Endometrial microvascular endothelial cells (primary cell): ENCODE data around the gene PRKAG2. TPM values are rescaled to one million over a fixed set of nuclear protein-coding genes. Genes with fewer than 3 reads are reported as not detected.

Experiments
- in situ Hi-C: cut with HindIII; loops from 2 replicates; pipeline ENCODE4 v1.10.0; 2017; ENCODE audit warnings: low sequenced_read_pairs, low pct_unique_long_range_greater_than_20kb; ENCODE audit errors: inconsistent ontology term
- total RNA-seq: library from RNA; depleted of rRNA; stranded (reverse); fragments of >200 nt; gene quantifications from one replicate; pipeline ENCODE4 v1.2.3, GENCODE V29; 2015; ENCODE audit errors: inconsistent ontology term

PRKAG2 gene
- total RNA-seq, 1 donor from 2014 or later, result 67.1 TPM

GRCh38 chr7:151721694-151722093 is 155.2 kb downstream of the PRKAG2 start:
- in situ Hi-C loops, result no loop called here

DNA sequence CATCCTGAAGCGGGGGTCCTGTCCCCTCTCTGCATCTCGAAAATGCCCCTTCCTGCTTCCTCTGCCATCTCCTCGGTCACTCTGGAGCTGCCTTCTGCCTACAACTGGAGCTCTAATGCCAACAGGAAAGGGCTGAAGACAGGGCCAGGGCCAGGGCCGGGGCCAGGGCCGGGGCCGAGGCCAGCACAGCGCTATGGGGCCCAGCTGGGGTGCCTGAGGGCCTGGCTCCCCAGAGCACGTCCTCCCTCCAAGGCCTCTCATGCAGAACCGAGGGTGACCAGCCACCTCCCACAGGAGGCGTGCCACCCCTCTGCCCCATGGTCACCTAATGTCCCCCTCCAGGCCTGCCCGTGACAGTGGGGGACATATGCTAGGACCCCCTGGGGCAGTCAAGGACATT is 155.7 kb downstream of the PRKAG2 start:
- in situ Hi-C loops, result no loop called here

DNA sequence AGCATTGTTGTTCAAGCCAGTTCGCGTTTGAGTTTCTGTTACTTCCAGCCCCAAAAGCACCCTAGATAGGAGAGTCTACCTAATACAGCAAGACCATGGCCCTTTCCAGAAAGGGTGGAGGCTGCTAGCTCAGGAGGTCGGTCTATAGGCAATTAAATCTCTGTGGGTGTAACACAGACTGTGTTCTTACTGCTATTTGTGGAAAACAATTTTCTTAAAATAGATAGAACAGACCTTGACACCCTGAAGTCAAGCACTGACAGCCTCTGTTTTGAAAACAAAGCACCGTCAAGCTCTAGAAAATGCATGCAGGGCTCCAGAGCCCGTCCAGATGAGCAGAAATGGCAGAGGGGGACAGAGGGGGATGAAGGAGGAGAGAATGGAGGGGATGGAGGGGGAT is 156.6 kb downstream of the PRKAG2 start:
- in situ Hi-C loops, result no loop called here

GRCh38 chr7:151719897-151720242 is 157.0 kb downstream of the PRKAG2 start:
- in situ Hi-C loops, result no loop called here

DNA sequence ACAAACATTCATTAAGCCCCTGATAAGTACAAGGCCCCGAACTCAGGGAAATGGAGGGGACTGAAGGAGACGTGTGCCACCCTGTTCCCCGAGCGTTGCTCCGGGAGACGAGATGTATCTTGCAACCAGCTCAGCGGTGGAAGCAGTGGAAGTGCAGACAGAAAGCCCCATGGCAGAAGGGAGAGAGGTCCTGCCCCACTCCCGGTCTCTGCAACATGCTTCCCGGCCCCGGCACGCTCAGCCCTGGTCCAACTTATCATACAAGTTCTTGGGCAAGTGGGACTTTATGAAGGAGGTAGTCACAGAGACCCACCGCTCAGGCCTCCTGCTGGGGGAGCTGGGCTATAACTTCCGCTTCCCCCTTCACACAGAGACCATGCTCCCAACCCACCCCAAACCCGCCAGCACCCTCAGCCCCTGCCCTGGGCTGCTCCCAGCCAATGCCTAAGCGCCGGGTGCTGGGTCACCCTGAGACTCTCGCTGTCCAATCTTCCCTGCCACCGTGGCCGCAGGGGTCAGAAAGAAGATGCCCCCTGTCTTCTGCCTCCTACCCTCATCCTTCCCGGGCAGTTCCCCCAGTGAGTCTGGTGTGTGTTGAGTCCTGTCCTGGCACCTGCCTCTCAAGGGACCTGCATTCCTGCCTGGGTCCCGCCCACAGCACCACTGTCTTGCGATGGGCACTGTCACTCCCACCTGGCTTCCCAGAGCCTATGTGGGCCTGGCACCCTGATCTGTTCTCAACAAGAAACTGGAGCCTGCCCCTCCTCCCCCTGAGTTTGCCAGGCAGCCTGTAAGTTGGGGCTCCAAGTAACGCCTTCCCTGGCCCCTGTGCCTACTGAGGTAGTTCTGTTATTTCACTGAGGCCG is 157.7 kb downstream of the PRKAG2 start:
- in situ Hi-C loops, result no loop called here

DNA sequence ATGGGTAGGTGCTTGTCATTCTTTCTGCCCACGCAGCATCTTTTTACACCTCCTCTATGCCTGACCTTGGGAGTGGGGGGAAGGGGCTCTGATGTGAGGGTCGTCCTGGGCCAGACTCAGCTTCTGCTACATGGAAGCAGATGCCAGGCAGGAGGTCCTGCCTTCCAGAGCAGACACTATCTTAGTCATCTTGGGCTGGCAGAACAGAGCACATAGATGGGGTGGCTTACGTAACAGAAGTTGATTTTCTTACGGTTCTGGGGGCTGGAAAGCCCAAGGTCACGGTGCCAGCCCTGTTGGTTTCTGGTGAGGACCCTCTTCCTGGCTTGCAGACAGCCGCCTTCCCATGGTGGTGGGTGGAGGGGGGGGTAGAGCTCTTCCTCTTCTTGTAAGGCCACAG is 159.0 kb downstream of the PRKAG2 start:
- in situ Hi-C loops, result no loop called here

GRCh38 chr7:151717415-151717814 is 159.5 kb downstream of the PRKAG2 start:
- in situ Hi-C loops, result no loop called here

GRCh38 chr7:151716323-151716722 is 160.6 kb downstream of the PRKAG2 start:
- in situ Hi-C loops, result no loop called here

- in situ Hi-C loops, result no loop called here
Observed at GRCh38 chr7:151715666-151716315, 161.1 kb downstream of the PRKAG2 start.

DNA sequence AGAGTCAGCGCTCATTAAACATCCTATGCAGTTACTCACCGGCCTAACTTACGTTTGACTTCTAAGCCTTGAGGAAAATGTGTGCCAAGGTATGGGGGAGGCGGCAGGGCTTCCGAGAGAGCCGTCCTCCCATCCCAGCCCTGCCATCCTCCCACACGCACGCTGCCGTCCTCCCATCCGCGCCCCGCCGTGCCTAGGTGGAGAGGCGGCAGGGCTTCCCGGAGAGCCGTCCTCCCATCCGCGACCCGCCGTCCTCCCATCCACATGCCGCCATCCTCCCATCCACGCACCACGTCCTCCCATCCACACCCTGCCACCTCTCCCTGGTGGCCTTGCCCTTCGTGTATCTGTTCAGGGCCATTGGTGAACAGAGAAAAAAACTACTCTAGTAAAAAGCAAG is 162.7 kb downstream of the PRKAG2 start:
- in situ Hi-C loops, result no loop called here

DNA sequence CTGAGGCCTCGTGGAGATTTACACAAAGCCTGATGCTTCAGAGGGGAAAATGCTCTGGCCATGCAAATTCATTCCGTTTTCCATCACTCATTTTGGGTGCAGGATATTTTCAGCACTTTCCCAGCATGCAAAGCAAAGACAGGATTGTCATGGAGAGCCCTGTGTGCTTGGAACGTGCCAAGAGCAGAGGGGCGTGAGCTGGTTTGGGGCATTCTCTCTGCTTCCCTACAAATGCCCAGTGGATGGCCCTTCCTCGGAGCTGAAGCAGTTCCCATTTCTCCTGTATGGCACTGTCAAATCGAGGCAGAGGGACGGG is 164.1 kb downstream of the PRKAG2 start:
- in situ Hi-C loops, result no loop called here

DNA sequence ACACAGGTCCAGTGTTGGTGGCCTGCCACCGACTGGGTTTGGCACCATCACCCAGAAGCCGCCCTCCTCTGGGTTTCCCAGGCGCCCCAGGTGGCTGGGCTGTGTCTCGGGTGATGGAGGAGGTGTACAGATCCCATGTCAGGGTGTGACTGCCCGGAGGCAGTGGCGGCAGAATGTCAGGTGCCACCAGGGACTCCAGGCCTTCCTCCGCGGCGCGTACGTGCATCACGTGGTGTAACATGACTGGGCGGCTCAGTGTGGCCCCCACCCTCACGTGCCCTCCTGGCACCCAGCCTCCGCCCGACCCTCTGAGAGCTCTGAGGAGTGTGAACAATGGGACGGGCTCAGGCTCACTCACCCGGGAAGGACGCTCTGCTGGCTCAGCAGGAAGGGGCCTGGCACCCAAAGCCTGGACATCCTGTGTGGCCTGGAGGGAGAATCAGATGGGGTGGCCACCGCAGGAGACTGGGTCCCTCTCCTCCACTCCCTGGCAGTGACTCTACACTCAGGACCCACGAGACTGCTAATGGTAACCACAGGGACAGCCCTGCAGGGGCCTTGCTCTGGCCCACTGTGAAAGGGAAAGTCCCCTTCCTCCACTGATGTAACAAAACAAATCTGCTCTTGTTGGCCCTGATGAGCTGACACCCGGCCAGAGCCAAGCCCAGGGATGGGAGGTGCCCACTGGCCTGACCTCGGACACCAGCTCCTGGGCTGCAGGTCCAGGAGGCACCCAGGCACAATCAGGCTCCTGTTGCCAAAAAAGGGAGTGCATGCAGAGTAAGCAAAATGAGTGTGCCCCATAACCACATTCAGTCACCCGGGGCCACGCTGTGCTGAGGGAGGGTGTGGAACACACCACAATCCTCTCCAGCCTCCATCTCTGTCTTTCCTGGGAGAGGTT is 164.8 kb downstream of the PRKAG2 start:
- in situ Hi-C loops, result no loop called here

GRCh38 chr7:151711435-151711872 is 165.5 kb downstream of the PRKAG2 start:
- in situ Hi-C loops, result no loop called here

DNA sequence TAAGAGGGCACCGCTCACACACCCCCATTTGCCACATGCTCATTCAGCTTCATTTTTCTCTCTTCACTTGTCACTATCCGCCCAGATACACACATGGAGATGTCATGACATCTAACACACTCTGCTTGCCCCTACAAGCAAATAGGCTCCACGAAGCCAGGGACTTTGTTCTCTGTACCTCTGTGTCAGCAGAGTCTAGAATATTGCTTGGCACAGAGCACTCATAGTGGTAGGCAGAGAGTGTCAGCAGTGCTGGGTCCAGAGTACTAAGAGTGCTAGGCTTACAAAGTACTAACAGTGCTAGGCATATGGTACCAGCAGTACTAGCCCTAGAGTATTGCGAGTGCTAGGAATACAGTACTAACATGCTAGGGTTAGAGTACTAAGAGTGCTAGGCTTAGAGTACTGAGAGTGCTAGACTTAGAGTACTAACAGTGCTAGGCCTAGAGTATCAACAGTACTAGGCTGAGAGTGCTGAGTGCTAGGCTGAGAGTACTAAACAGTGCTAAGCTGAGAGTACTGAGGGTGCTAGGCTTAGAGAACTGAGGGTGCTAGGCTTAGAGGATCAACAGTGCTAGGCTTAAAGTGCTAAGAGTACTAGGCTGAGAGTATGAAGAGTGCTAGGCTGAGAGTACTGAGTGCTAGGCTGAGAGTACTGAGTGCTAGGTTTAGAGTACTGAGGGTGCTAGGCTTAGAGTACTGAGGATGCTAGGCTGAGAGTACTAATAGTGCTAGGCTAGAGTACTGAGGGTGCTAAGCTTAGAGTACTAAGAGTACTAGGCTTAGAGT is 166.1 kb downstream of the PRKAG2 start:
- in situ Hi-C loops, result no loop called here

DNA sequence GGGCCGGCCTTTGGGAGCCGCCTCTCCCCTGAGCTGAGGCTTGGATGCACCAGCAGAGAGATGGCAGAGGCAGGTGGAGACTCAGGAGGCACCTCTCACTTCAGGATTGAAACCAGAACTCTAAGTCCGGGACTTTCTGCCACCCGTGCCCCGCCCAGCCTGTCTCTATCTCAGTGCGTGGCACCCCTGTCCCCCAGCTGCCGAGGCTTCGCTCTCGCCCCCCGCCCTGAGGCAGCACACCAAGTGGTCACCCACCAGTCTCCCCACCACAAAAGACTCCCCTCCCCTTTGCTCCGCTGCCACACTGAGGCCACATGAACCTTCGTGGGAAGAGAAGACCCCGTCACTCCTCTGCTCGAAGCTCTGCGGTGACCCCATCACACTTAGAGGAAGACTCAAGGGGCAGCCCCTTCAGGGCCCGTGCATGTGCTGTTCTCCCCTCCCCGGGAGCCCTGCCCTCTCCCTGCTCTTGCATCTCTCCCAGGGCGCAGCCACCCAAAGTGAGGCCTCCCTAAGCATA is 166.7 kb downstream of the PRKAG2 start:
- in situ Hi-C loops, result no loop called here

DNA sequence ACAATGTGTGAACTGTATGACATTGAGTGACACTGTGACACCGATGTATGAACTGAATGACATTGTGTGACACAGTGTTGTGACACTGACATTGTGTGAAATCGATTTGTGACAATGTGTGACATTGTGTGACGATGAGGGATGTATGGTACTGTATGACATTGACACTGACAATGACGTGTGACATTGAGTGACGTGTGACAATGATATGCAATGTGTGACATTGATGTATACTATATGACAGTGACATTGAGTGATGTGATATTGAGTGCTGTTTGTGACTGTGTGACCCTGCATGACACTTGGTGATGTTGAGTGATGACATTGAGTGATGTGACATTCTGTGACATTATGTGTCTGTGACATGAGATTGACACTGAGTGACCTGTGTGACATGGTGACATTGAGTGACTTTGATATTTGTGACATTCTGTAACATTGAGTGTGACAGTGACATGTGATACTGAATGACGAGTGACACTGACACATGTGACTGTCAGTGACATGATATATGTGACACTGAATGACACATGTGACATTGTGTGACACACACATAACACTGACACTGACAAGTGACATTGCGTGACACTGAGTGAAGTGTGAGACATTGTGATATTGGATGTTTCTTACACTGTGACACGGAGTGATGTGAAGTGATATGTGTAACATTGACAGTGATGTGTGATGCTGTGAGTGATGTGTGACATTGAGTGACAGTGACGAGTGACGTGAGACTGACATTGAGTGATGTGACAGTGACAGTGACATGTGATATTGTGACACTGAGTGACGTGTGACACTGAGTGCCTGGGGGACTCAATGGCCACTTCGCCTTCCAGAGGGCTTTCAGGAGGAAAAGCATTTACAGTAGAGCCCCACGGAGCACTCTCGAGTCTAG is 167.5 kb downstream of the PRKAG2 start:
- in situ Hi-C loops, result no loop called here

DNA sequence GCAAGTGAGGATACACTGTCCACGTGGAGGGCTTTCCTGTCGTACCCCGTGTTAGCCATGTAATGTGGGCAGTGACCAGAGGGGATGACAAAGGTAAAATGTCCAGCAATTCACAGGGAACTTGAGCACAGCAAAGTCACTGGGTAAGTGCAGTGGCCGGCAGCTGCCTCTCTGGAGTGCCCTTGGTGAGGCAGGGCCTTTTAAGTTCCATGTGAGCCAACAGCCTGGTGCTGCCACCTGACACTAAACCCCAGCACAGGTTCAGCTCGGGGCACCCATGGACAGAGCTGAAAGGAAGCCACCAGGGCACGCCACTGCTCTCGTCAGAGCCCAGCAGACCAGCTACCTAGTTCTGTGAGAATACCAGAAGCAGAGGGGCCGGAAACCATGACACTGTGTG is 168.3 kb downstream of the PRKAG2 start:
- in situ Hi-C loops, result no loop called here

DNA sequence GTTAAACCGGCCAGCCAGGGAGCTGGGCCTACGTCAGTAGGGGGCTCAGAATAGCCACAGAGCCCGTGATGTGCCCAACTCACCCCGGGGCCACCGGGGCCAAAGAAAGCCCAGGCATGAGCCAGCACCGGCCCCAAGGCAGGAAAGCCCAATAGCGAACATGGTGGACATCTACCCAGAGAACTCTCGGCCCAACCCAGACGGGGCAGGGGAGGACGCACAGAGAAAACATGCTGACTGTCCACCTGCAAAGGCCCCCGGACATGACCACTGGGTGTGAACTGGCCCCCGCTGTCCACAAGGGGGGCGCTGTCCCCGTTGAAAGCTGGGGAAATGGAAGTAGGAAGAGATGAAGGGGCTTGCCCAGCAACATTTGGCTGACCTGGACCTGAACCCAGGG is 169.2 kb downstream of the PRKAG2 start:
- in situ Hi-C loops, result no loop called here
